ENCODE data around the gene SAE1. TPM values are rescaled to one million over a fixed set of nuclear protein-coding genes. Genes with fewer than 3 reads are reported as not detected.
A peak's percentile ranks its signal among the peaks of the same experiment; 100 is the strongest.

Gene SAE1
- total RNA-seq, 1 donor from 2014 or later, result 114 TPM

- H3K4me3 ChIP-seq (ENCODE audit: low read depth, low read length), result peak overlapping the region; percentile 92
- no peaks in the 10 kb centered on the region for H3K36me3 ChIP-seq (ENCODE audit: control insufficient read depth, insufficient read depth, low read length)
- TF ChIP-seq CTCF (IDR thresholded peaks at IDR 0.05; ENCODE audit: insufficient read depth, low read length, poor library complexity, severe bottlenecking), result no peak
- H3K27me3 ChIP-seq (ENCODE audit: control insufficient read depth, insufficient read depth, low read length), result no peaks in the 10 kb centered on the region
- no peak for DNase-seq (ENCODE audit: low read depth)
These were observed 19.5 kb upstream of the SAE1 start for GRCh38 chr19:47111006-47111621.

DNA sequence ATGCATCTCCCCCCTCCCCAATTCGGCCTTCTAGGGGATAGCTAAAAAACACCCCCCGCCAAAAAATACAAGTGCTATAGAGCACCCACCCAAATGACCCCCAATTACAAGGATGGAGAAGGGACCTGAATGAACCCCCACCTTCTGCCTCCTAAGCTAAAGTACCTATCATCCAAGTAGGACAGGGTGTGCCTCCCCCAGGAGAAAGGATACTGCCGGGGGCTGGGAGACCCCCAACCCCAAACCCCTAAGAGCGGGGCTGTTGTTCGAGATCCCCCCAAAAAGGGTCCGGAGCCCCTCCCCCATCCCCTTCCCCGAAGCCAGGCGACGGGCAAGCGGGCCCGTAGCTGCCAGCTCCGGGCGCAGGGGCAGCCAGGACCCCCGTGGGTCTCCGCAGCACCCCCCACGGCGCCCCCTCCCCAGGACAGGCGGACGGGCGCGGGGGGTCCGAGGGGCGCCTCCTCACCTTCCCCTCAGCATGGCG, 18.9 kb upstream of the SAE1 start:
- no peak for TF ChIP-seq CTCF (IDR thresholded peaks at IDR 0.05; ENCODE audit: insufficient read depth, low read length, poor library complexity, severe bottlenecking)
- peak overlapping the region; percentile 92 for H3K4me3 ChIP-seq (ENCODE audit: low read depth, low read length)
- H3K27me3 ChIP-seq (ENCODE audit: control insufficient read depth, insufficient read depth, low read length), result no peaks in the 10 kb centered on the region
- no peak for DNase-seq (ENCODE audit: low read depth)
- H3K36me3 ChIP-seq (ENCODE audit: control insufficient read depth, insufficient read depth, low read length), result no peaks in the 10 kb centered on the region

DNA sequence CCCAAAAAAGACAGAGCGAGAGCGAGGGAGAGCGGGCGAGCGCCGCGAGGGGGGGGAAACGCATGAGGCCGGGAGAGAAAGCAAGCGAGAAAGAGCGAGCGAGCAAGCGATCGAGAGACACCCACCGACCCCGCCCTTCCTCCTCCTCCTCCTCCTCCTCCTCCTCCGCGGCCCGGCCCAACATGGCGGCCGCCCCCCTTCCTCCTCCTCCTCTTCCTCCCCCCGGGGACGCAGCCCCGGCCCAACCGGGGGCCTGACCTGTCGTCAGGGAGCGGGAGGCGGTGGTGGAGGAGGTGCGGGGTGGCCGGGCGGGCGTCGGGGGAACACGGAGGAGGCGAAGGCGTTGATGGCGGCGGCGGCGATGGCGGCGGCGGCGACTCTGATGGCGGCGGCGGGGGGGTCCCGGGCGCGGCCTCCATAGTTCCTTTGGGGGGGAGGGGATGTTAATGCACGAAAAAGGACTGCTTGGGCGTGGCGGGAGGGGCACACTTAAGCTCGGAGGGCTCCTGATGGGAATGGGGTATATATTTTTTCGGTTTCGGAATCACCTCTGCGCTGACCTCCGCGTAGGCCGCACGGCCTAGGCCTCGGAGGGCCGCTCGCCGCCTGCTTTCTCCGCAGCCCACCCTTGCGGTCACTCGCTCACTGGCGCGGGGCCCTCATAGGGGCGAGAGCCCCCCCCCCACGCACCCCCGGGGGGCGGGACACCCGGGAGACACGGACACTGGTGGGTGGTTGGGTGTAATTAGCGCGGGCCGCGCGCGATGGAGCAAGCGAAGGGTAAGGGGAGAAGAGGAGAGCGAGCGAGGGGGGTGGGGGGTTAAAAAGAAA, 18.3 kb upstream of the SAE1 start:
- no peak for TF ChIP-seq CTCF (IDR thresholded peaks at IDR 0.05; ENCODE audit: insufficient read depth, low read length, poor library complexity, severe bottlenecking)
- no peak for DNase-seq (ENCODE audit: low read depth)

DNA sequence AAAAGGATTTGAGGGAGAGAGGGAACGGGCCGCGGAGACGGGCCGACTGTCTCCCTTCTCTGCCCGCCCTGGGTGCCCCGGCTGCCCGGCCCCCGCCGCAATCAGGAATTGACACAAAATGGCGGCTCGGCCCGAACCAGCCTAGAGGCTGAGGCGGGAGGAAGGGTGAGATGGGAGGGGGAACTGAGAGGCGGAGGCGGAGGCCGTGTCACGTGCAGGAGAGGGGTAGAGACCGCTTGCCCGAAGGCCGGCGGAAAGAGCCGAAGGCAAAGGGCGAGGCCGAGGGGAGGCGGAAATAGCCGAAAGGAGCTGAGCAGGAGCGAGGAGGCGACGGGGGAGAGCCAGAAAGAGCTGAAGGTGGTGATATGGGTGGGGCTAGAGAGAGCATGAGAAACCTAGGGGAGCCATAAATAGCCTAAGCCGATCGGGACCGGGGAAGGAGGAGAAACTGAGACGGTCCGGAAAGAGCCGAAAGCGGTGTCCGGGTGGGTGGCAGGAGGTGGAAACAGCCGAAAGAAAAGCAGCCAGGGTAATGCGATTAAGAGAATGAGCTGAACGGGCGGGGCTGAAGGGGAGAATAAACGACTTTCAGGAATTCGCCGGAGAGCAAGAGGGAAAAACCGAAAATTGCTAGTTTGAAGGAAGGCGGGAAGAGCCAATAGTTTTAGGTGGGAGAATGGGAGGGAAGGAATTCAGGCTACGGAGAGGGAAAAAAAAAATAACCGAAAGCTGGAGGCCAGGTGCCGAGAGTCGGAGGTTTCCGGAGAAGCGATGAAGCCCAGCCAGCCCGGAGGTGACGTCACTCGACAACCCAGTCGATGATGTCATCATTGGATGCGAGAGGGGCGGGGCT, 17.4 kb upstream of the SAE1 start, which contains the start of gene ZC3H4:
TSS of gene ZC3H4 (minus strand) at position 780 of the 853 bp plus-strand sequence. CDS start 1,192 bp downstream, outside the sequence.
- Histone ChIP-seq H3K36me3 (ENCODE audit: control insufficient read depth, insufficient read depth, low read length) (no peaks in the 10 kb centered on the region), H3K4me3 (ENCODE audit: low read depth, low read length) (peak within 1 kb of the TSS; percentile 92), H3K27me3 (ENCODE audit: control insufficient read depth, insufficient read depth, low read length) (no peaks in the 10 kb centered on the region)
- no peak for TF ChIP-seq CTCF (IDR thresholded peaks at IDR 0.05; ENCODE audit: insufficient read depth, low read length, poor library complexity, severe bottlenecking)
- DNase-seq (ENCODE audit: low read depth), result peak; percentile 92

More for the DNA sequence above, 18.3 kb upstream of the SAE1 start:
- H3K36me3 ChIP-seq (ENCODE audit: control insufficient read depth, insufficient read depth, low read length), result no peaks in the 10 kb centered on the region
- H3K27me3 ChIP-seq (ENCODE audit: control insufficient read depth, insufficient read depth, low read length), result no peaks in the 10 kb centered on the region
- H3K4me3 ChIP-seq (ENCODE audit: low read depth, low read length), result peak overlapping the region; percentile 92

DNA sequence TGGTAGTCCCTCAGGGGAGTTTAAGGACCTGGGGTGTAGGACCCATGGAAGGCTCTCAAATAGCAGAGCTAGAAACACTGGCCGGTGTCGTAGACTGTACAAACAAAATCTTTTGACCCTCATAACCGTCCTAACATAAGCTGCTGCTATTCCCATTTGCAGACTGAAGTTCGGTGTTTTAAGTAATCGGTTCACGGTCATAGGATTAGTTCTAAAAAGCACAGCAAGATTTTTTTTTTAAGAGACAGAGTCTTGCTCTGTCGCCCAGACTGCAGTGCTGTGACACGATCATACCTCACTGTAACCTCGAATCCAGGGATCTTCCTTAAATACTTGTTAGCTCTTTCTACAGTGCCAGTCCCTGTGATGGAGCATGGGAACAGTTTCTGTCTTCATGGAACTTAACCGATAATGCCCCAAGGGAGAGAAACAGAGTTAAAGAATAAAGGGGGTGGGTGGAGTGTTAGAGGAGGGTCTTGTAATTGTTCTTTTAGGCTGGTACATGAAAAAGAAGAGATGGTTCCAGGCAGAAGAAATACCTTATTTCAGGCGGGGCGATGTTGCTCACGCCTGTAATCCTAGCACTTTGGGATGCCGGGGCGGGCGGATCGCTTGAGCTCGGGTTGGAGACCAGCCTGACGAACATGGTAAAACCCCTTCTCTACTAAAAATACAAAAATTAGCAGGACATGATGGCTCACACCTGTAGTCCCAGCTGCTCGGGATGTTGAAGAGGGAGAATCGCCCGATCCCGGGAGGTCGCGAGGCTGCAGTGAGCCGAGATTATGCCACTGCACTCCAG, 16.6 kb upstream of the SAE1 start:
- H3K27me3 ChIP-seq (ENCODE audit: control insufficient read depth, insufficient read depth, low read length), result no peaks in the 10 kb centered on the region
- no peaks in the 10 kb centered on the region for H3K36me3 ChIP-seq (ENCODE audit: control insufficient read depth, insufficient read depth, low read length)
- no peak for DNase-seq (ENCODE audit: low read depth)
- no peak for TF ChIP-seq CTCF (IDR thresholded peaks at IDR 0.05; ENCODE audit: insufficient read depth, low read length, poor library complexity, severe bottlenecking)
- H3K4me3 ChIP-seq (ENCODE audit: low read depth, low read length), result peak overlapping the region; percentile 72
